ENCODE data around the gene ABCA3. TPM values are rescaled to one million over a fixed set of nuclear protein-coding genes. Genes with fewer than 3 reads are reported as not detected.
"Not testable (repeated sequence)": the region's sequence is repeated elsewhere in the genome, so short reads cannot be mapped to it uniquely, and the experiment has no call there.

The ABCA3 gene
- total RNA-seq, 2 experiments from 2014 or later: 6.9 to 7.4 TPM

GRCh38 chr16:2244926-2245795, 95.4 kb downstream of the ABCA3 start:
- CTCF ChIA-PET: no interaction called here
- POLR2A ChIA-PET: no interaction called here

GRCh38 chr16:2244301-2244700, 96.2 kb downstream of the ABCA3 start:
- ChIA-PET CTCF (no interaction called here), POLR2A (no interaction called here)

- CTCF ChIA-PET: interaction anchor here (1.5 kb wide), 1 partner anchor 21 kb away, joined by 3 read pairs; no protein-coding TSS in a partner anchor
- POLR2A ChIA-PET: no interaction called here
Observed at GRCh38 chr16:2243781-2244180, 96.7 kb downstream of the ABCA3 start.

- CTCF ChIA-PET: interaction anchor here (1.5 kb wide), 1 partner anchor 21 kb away, joined by 3 read pairs; no protein-coding TSS in a partner anchor
- POLR2A ChIA-PET: no interaction called here
Observed at GRCh38 chr16:2243031-2243528, 97.4 kb downstream of the ABCA3 start.

GRCh38 chr16:2242598-2242997, 97.9 kb downstream of the ABCA3 start:
- ChIA-PET POLR2A (no interaction called here), CTCF (interaction anchor here (1.5 kb wide), 1 partner anchor 20 kb away, joined by 3 read pairs; no protein-coding TSS in a partner anchor)

GRCh38 chr16:2240331-2240730, 100.2 kb downstream of the ABCA3 start:
- CTCF ChIA-PET: interaction anchor here (0.8 kb wide), 1 partner anchor 16 kb away, joined by 3 read pairs; no protein-coding TSS in a partner anchor
- POLR2A ChIA-PET: not testable (repeated sequence)

GRCh38 chr16:2238838-2239675, 101.5 kb downstream of the ABCA3 start:
- ChIA-PET POLR2A (no interaction called here), CTCF (interaction anchor here (2.3 kb wide), 1 partner anchor 13 kb away, joined by 7 read pairs; the partner anchor contains the start of gene ECI1)

- CTCF ChIA-PET: interaction anchor here (2.3 kb wide), 1 partner anchor 14 kb away, joined by 7 read pairs; the partner anchor contains the start of gene ECI1
Observed at GRCh38 chr16:2238150-2238837, 102.2 kb downstream of the ABCA3 start.

GRCh38 chr16:2237493-2238149, 102.9 kb downstream of the ABCA3 start:
- POLR2A ChIA-PET: no interaction called here

More at GRCh38 chr16:2238150-2238837, 102.2 kb downstream of the ABCA3 start:
- POLR2A ChIA-PET: no interaction called here

GRCh38 chr16:2237102-2237482, 103.4 kb downstream of the ABCA3 start:
- ChIA-PET POLR2A (interaction anchor here (1.2 kb wide), 1 partner anchor 14 kb away, joined by 3 read pairs; the partner anchor contains the start of gene ECI1), CTCF (no interaction called here)

More at GRCh38 chr16:2237493-2238149, 102.9 kb downstream of the ABCA3 start:
- CTCF ChIA-PET: interaction anchor here (2.3 kb wide), 1 partner anchor 14 kb away, joined by 7 read pairs; the partner anchor contains the start of gene ECI1

- POLR2A ChIA-PET: interaction anchor here (1.2 kb wide), 1 partner anchor 15 kb away, joined by 3 read pairs; the partner anchor contains the start of gene ECI1
- CTCF ChIA-PET: no interaction called here
Observed at GRCh38 chr16:2236337-2237101, 104.0 kb downstream of the ABCA3 start, which contains the start of gene DNASE1L2. DNASE1L2 (plus strand) TSS chr16:2236444; CDS start chr16:2236817, 373 bp downstream.

- CTCF ChIA-PET: no interaction called here
- POLR2A ChIA-PET: interaction anchor here (0.6 to 1.2 kb wide), 2 partner anchors 16 to 17 kb away, joined by 3 to 7 read pairs; partner anchors contain the start of gene ECI1
Observed at GRCh38 chr16:2235695-2236336, 104.7 kb downstream of the ABCA3 start.

GRCh38 chr16:2235234-2235651, 105.3 kb downstream of the ABCA3 start:
- ChIA-PET POLR2A (interaction anchor here (0.6 kb wide), 1 partner anchor 17 kb away, joined by 7 read pairs; no protein-coding TSS in a partner anchor), CTCF (no interaction called here)

GRCh38 chr16:2234813-2235170, 105.7 kb downstream of the ABCA3 start:
- POLR2A ChIA-PET: no interaction called here
- CTCF ChIA-PET: no interaction called here

- POLR2A ChIA-PET: no interaction called here
Observed at GRCh38 chr16:2233872-2234812, 106.4 kb downstream of the ABCA3 start.

GRCh38 chr16:2233046-2233775, 107.3 kb downstream of the ABCA3 start:
- ChIA-PET CTCF (no interaction called here), POLR2A (no interaction called here)

More at GRCh38 chr16:2233872-2234812, 106.4 kb downstream of the ABCA3 start:
- CTCF ChIA-PET: no interaction called here

Measured in activated CD8-positive, alpha-beta memory T cell treated with anti-CD3 and anti-CD28 coated beads for 36 hours (primary cell).